Keratinocyte (primary cell): Measurements from ENCODE around the gene GPR33. TPM values are rescaled to one million over a fixed set of nuclear protein-coding genes. Genes with fewer than 3 reads are reported as not detected.

Experiments used
- DNase-seq: peaks from one replicate; pipeline ENCODE4 v3.0.0-alpha.2; 2011; ENCODE audit warnings: low read depth, missing footprints, low spot score
- FAIRE-seq: peaks from 2 replicates; lab custom pipeline; 2011; peaks lifted over from hg19 to GRCh38; lab: Jason Lieb, UNC
- H2AFZ ChIP-seq: 2 replicates; pipeline ENCODE4 v1.6.0; 2012; ENCODE audit warnings: low read length, control low read depth, inconsistent platforms; ENCODE audit not compliant: control insufficient read depth
- H3K27ac ChIP-seq: 2 replicates; pipeline ENCODE4 v1.5.1; 2011; ENCODE audit warnings: low read length; ENCODE audit not compliant: control insufficient read depth, insufficient read depth
- H3K27me3 ChIP-seq: 3 replicates; pipeline ENCODE4 v1.6.0; 2011; ENCODE audit warnings: low read length; ENCODE audit not compliant: control insufficient read depth, insufficient read depth; ENCODE audit errors: extremely low read depth
- H3K36me3 ChIP-seq, 2 experiments: 2 replicates in 1 of 2; 3 replicates in 1 of 2; pipeline ENCODE4 v1.5.1; 2011; ENCODE audit warnings: low read length in 2 of 2, mild to moderate bottlenecking in 1 of 2; ENCODE audit not compliant: control insufficient read depth in 2 of 2, insufficient read depth in 2 of 2; ENCODE audit errors: extremely low read depth in 1 of 2
- H3K4me1 ChIP-seq: 3 replicates; pipeline ENCODE4 v1.5.1; 2011; ENCODE audit warnings: low read length; ENCODE audit not compliant: control insufficient read depth, insufficient read depth; ENCODE audit errors: extremely low read depth
- H3K4me2 ChIP-seq: 3 replicates; pipeline ENCODE4 v1.6.0; 2011; ENCODE audit warnings: low read depth, low read length; ENCODE audit not compliant: control insufficient read depth, insufficient read depth; ENCODE audit errors: extremely low read depth
- H3K4me3 ChIP-seq, 3 experiments: fragments of 200-600 bp in 1 of 3; sonication (generic) in 1 of 3; 2 replicates in 2 of 3; 3 replicates in 1 of 3; pipeline ENCODE4 v1.5.1; 2011 to 2016; ENCODE audit warnings: low read length in 3 of 3, mild to moderate bottlenecking in 3 of 3, control low read depth in 2 of 3, inconsistent platforms in 1 of 3, low read depth in 1 of 3, mixed read lengths in 1 of 3, mixed run types in 1 of 3, moderate library complexity in 1 of 3; ENCODE audit not compliant: control insufficient read depth in 2 of 3, insufficient read depth in 2 of 3; ENCODE audit errors: extremely low read depth in 1 of 3
- H3K79me2 ChIP-seq: 2 replicates; pipeline ENCODE4 v1.6.0; 2012; ENCODE audit warnings: low read length; ENCODE audit not compliant: control insufficient read depth, insufficient read depth
- H3K9ac ChIP-seq: 3 replicates; pipeline ENCODE4 v1.6.0; 2011; ENCODE audit warnings: low read length; ENCODE audit not compliant: control insufficient read depth, insufficient read depth; ENCODE audit errors: extremely low read depth
- H3K9me1 ChIP-seq: 3 replicates; pipeline ENCODE4 v1.6.0; 2011; ENCODE audit warnings: low read length; ENCODE audit not compliant: control insufficient read depth, insufficient read depth; ENCODE audit errors: extremely low read depth
- H3K9me3 ChIP-seq: 2 replicates; pipeline ENCODE4 v1.5.1; 2012; ENCODE audit warnings: low read depth, low read length; ENCODE audit not compliant: control insufficient read depth
- H4K20me1 ChIP-seq: 3 replicates; pipeline ENCODE4 v1.6.0; 2011; ENCODE audit warnings: low read length; ENCODE audit not compliant: control insufficient read depth, insufficient read depth; ENCODE audit errors: extremely low read depth
- CTCF ChIP-seq, 3 experiments: IDR thresholded peaks in 1 of 3; conservative IDR thresholded peaks in 1 of 3; optimal IDR thresholded peaks in 1 of 3; 2 replicates in 2 of 3; 3 replicates in 1 of 3; pipeline versions ENCODE3 to v1.5.1; 2011; ENCODE audit warnings: low read length in 3 of 3, mild to moderate bottlenecking in 3 of 3, moderate library complexity in 2 of 3, control low read depth in 1 of 3, inconsistent platforms in 1 of 3; ENCODE audit not compliant: insufficient read depth in 2 of 3; ENCODE audit errors: extremely low read depth in 1 of 3
- EZH2 ChIP-seq: IDR thresholded peaks from one replicate; pipeline ENCODE4 v1.6.1; 2012; ENCODE audit warnings: inconsistent platforms, mild to moderate bottlenecking, low read length, moderate library complexity
- dilution Hi-C: fragments of 300-500 bp; cut with MboI; formaldehyde crosslinking; loops from one replicate; pipeline ENCODE4 v1.7.0; 2020; ENCODE audit warnings: low sequenced_read_pairs; ENCODE audit not compliant: extremely low pct_ligation_motif_present
- polyA plus RNA-seq, 5 experiments: library from polyadenylated mRNA; depleted of rRNA in 3 of 5; stranded (reverse) in 3 of 5; stranded (forward) in 1 of 5; unstranded in 1 of 5; fragments of >200 nt; gene quantifications; 1 replicate in 1 of 5; 2 replicates in 3 of 5; 3 replicates in 1 of 5; pipeline versions ENCODE4 v1.2.1 to v1.2.3, GENCODE V29; 2011 to 2012; ENCODE audit warnings: missing spikeins in 2 of 5, low read depth in 1 of 5, low replicate concordance in 1 of 5

GPR33 gene
- polyA plus RNA-seq, 1 donor (not counting 4 experiments of a cell fraction or from before 2014, with no cell fraction given): not detected

DNA sequence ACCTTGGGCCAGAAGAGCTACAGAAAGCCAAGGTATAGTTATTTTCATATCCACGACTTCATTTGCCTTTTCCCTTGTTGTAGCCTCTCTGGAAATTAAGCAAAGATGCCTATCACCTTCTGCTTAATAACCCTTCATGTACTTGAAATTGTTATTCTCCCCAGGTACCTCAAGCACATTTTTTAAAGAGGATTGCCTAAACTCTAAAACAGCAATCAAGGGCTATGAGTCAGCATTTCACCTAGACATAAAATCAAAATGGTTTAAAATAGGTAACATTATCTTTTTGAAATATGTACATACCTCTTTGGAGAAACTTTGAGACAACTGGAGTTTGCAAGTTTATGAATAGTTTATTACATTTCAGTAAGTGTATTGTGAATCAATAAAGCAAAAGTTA is 42.1 kb downstream of the GPR33 start:
- H3K9ac ChIP-seq: no peak overlapping the region
- no peak overlapping the region for H3K27ac ChIP-seq
- no peak overlapping the region for H3K4me3 ChIP-seq
- H3K4me1 ChIP-seq: peaks cover 5% of the 10 kb centered on the region
- no peaks in the 10 kb centered on the region for H3K27me3 ChIP-seq
- peaks cover 0 to 2% of the 10 kb centered on the region in 2 experiments for H3K36me3 ChIP-seq
- dilution Hi-C loops: no loop called here
- H3K9me3 ChIP-seq: no peaks in the 10 kb centered on the region
- TF ChIP-seq CTCF (optimal IDR thresholded peaks at IDR 0.05 in 1 of 3, IDR thresholded peaks at IDR 0.05 in 1 of 3, conservative IDR thresholded peaks at IDR 0.05 in 1 of 3; ENCODE audit: extremely low read depth in 1 of 3, insufficient read depth in 2 of 3, low read length in 3 of 3) (no peak), EZH2 (no peak)
- DNase-seq: no peak
- no peaks in the 10 kb centered on the region for H3K9me1 ChIP-seq
- no peaks in the 10 kb centered on the region for H3K79me2 ChIP-seq
- no peak overlapping the region for H3K4me2 ChIP-seq
- no peak overlapping the region for H2AFZ ChIP-seq
- H4K20me1 ChIP-seq: no peaks in the 10 kb centered on the region
- FAIRE-seq: no peak

- H3K79me2 ChIP-seq: no peaks in the 10 kb centered on the region
- H3K4me3 ChIP-seq: no peak overlapping the region
- no peak overlapping the region for H3K27ac ChIP-seq
- no peak overlapping the region for H2AFZ ChIP-seq
- H3K9ac ChIP-seq: no peak overlapping the region
- dilution Hi-C loops: no loop called here
- H3K9me1 ChIP-seq: no peaks in the 10 kb centered on the region
- H3K9me3 ChIP-seq: no peaks in the 10 kb centered on the region
- no peak for TF ChIP-seq EZH2
- no peak for TF ChIP-seq CTCF (optimal IDR thresholded peaks at IDR 0.05 in 1 of 3, IDR thresholded peaks at IDR 0.05 in 1 of 3, conservative IDR thresholded peaks at IDR 0.05 in 1 of 3; ENCODE audit: extremely low read depth in 1 of 3, insufficient read depth in 2 of 3, low read length in 3 of 3)
- no peak for DNase-seq
- H3K4me1 ChIP-seq: peaks cover 5% of the 10 kb centered on the region
- no peak overlapping the region for H3K4me2 ChIP-seq
- no peak for FAIRE-seq
- no peaks in the 10 kb centered on the region for H3K27me3 ChIP-seq
- no peaks in the 10 kb centered on the region for H4K20me1 ChIP-seq
- no peaks in the 10 kb centered on the region for H3K36me3 ChIP-seq
These were observed 45.6 kb downstream of the GPR33 start for GRCh38 chr14:31442284-31442683.
